HG02588 (cell line): Measurements from ENCODE around the gene OSBPL5.

Experiments used
- ATAC-seq: cut with Tn5 transposase; IDR thresholded peaks from one replicate; pipeline ENCODE4 v1.9.1; 2021; ENCODE audit warnings: mild to moderate bottlenecking, moderate library complexity; ENCODE audit not compliant: unreplicated experiment

Gene OSBPL5

GRCh38 chr11:3041699-3042441 lies 123.2 kb downstream of the OSBPL5 start:
- ATAC-seq, result no peak

- no peak for ATAC-seq
Measured at GRCh38 chr11:3040881-3041280, 124.2 kb downstream of the OSBPL5 start.

GRCh38 chr11:3037945-3038271 lies 127.2 kb downstream of the OSBPL5 start:
- no peak for ATAC-seq
